GM12874 (cell line): ENCODE results near the gene LIN7C.
A peak's percentile ranks its signal among the peaks of the same experiment; 100 is the strongest.

Source experiments
- TF ChIP-seq, protein P1 (sequence below): IDR thresholded peaks from 2 replicates; pipeline ENCODE4 v1.5.1; 2011; ENCODE audit warnings: low read depth, mild to moderate bottlenecking, control low read depth, low read length, moderate library complexity; ENCODE audit not compliant: insufficient read depth

LIN7C gene

DNA sequence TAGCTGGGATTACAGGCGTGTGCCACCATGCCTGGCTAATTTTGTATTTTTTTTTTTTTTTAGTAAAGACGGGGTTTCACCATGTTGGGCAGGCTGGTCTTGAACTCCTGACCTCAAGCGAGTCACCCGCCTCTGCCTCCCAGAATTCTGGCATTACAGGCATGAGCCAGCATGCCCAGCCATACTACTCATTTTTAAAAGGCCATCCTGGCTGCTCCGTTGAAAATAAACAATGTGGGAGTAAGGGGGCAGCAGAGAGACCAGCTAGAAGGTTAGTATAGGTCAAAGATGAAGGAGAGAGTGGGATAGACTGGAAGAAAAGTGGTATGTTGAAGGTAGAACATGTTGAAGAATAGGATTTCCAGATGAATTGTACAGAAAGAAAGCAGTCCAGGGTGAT is 17.6 kb upstream of the LIN7C start:
- TF ChIP-seq, protein P1, sequence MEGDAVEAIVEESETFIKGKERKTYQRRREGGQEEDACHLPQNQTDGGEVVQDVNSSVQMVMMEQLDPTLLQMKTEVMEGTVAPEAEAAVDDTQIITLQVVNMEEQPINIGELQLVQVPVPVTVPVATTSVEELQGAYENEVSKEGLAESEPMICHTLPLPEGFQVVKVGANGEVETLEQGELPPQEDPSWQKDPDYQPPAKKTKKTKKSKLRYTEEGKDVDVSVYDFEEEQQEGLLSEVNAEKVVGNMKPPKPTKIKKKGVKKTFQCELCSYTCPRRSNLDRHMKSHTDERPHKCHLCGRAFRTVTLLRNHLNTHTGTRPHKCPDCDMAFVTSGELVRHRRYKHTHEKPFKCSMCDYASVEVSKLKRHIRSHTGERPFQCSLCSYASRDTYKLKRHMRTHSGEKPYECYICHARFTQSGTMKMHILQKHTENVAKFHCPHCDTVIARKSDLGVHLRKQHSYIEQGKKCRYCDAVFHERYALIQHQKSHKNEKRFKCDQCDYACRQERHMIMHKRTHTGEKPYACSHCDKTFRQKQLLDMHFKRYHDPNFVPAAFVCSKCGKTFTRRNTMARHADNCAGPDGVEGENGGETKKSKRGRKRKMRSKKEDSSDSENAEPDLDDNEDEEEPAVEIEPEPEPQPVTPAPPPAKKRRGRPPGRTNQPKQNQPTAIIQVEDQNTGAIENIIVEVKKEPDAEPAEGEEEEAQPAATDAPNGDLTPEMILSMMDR, result 0 out of 2 replicates have a peak, but pooled peaks have one; percentile 2

DNA sequence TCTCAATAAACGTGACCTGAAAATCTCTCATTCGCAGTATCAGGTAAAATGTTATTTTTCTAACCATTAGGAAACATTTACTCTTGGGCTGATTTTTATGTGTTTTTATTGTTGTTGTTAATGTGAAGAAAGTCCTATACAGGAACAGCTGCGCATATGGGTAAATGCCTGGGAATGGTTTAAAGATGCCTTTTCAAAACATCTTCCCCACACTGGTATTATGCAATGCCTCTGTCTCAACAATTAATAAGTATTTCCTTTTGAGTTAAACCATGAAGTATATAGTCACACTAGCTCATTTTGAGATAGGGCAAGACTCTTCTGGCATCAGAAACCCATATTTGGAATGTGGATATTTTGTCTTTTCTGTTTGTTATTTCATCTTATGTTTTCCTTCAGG is 13.7 kb upstream of the LIN7C start:
- TF ChIP-seq, protein P1, result no peak

DNA sequence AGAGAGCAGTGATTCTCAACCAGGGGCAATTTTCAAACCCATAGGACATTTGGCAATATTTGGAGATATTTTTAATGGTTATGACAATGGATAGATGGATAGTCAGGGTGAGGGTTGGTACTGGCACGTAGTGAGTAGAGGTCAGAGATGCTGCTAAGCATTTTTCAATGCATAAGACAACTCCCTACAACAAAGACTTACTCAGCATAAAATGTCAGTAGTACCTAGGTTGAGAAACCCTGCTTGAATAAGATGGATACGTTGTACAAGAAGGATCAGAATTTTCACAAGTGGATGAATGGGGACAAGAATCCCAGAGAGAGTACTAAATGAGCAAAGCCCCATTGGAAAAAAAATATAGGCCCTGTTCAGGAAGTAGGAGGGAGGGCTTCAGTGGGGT is 11.9 kb upstream of the LIN7C start:
- TF ChIP-seq, protein P1, result no peak

DNA sequence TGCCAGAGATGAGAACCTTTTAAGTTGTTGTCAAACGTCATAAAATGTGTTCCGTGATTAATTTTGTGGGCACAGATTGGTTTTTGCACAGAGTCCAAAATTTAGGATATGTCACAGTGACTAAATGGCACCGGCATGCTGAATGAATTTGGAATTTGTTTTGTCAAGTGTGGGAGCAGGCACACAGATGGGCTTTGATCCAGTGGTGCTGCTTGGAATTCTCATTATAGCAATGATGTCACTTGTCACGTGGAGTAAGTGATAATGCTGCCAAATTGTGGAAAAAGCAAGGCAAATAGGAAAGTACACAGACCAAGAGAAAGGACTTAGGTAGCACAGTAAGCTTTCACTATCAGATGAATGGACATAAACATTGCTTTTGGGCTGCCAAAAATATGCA is 8.0 kb upstream of the LIN7C start:
- TF ChIP-seq, protein P1, result no peak

DNA sequence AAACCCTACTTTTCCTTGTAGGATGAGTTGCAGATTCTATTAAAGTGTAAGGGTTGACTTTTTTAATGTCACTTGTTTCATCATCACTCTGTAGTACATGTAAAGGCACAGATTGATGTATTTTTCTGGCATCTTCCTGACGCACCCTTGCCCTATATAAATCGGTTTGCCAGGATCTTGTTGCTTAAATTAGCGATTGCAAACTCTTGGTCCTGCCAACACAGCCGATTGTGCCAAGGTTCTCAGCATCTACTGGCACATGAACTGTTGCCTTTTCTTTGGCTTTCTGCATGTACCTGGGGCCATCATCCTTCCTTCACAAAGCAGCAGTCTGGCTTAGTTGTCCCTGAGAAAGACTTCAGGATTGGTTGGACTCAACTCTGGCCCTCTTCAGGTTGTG is 7.5 kb upstream of the LIN7C start:
- TF ChIP-seq, protein P1, result no peak

DNA sequence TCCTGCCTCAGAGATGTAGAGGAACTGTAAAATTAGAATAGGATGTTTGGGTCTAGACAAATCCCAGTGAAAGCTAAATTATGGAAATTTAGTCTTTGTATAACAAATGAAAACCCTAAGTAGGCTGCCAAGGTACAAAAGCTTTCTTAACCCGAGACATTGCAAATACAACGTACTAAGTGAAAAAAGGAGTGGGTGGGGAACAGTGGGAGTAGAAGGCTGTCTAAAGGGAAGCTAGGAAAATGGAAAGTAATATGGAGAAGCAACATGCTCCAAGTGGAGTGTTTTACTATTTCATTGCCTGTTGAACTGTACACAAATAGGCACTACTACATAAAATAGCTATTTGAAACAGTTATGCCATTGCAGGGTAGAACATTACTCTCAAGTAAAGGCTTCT is 6.8 kb upstream of the LIN7C start:
- TF ChIP-seq, protein P1, result no peak

DNA sequence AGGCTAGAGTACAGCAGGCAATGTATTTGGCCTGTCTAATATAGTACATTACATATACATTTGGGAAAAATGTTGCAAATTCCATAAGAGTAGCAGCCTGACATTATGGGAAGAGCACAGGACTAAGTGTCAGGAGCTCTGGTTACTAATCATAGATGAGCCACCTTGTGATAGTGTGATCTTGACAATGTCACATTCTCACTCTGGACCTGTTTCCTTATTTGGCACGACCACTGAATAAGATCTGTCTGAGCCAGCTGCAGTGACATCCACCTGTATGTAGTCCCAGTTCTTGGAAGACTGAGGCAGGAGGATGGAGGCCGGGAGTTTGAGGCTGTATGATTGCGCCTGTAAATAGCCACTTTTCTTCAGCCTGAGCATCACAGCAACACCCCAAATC is 5.7 kb upstream of the LIN7C start:
- TF ChIP-seq, protein P1, result no peak

DNA sequence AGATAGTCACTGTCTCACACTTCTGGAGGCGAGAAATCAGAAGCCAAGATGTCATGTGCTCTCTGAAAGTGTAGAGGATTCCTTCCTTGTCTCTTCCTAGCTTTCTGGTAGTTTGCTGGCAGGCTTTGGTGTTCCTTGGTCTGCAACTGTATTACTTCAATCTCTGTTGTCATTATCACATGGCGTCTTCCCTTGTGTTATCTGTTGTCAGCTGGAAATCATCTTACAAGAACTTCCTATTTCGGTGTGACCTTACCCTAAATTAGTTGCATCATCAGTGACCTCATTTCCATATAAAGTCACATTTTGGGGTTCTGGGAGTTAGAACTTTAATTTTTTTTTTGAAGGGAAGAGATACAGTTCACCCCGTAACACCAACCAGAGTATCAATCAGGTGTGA is 3.3 kb upstream of the LIN7C start:
- TF ChIP-seq, protein P1, result no peak
